Naive thymus-derived CD4-positive, alpha-beta T cell (primary cell): ENCODE results near the gene DENND5A. TPM values are rescaled to one million over a fixed set of nuclear protein-coding genes. Genes with fewer than 3 reads are reported as not detected.

Source experiments
- ATAC-seq: fragments of 150-1000 bp; cut with Tn5 transposase; 2 replicates; pipeline ENCODE4 v1.10.0; 2021; ENCODE audit warnings: mild to moderate bottlenecking, moderate library complexity
- CTCF ChIA-PET: fragments of 350-600 bp; sonication (Branson Sonifier 250); formaldehyde crosslinking; loops from one replicate; lab custom pipeline; 2021; ENCODE audit warnings: antibody characterized with exemption; lab: Charles Lee
- POLR2A ChIA-PET: fragments of 350-600 bp; sonication (Branson Sonifier 250); formaldehyde crosslinking; loops from one replicate; lab custom pipeline; 2021; ENCODE audit warnings: antibody characterized with exemption, inconsistent platforms; lab: Charles Lee
- DNase-seq, 9 donors: peaks; one replicate each; pipeline versions ENCODE4 v3.0.0 to v3.0.0-alpha.2; 2020 to 2022; ENCODE audit warnings: mixed read lengths in 1 of 9
- H3K27ac ChIP-seq: one replicate; pipeline ENCODE4 v1.7.0; 2013; ENCODE audit warnings: mild to moderate bottlenecking, low read depth, low read length, moderate library complexity
- H3K27me3 ChIP-seq, 2 donors: one replicate each; pipeline ENCODE4 v1.7.0; 2013; ENCODE audit warnings: low read length in 2 of 2, mild to moderate bottlenecking in 2 of 2, moderate library complexity in 2 of 2; ENCODE audit not compliant: control insufficient read depth in 2 of 2, insufficient read depth in 2 of 2
- H3K36me3 ChIP-seq, 3 experiments: 1 replicate in 2 of 3; 2 replicates in 1 of 3; pipeline ENCODE4 v1.7.0; 2013; ENCODE audit warnings: low read length in 3 of 3, mild to moderate bottlenecking in 3 of 3, moderate library complexity in 1 of 3; ENCODE audit not compliant: insufficient read depth in 3 of 3, control insufficient read depth in 2 of 3
- H3K4me1 ChIP-seq, 2 donors: one replicate each; pipeline ENCODE4 v1.7.0; 2013; ENCODE audit warnings: low read length in 2 of 2, mild to moderate bottlenecking in 2 of 2, moderate library complexity in 1 of 2; ENCODE audit not compliant: control insufficient read depth in 2 of 2, insufficient read depth in 2 of 2
- H3K4me3 ChIP-seq: 2 replicates; pipeline ENCODE4 v1.7.0; 2013; ENCODE audit warnings: mild to moderate bottlenecking, low read length
- H3K9me3 ChIP-seq, 3 experiments: 1 replicate in 2 of 3; 2 replicates in 1 of 3; pipeline ENCODE4 v1.7.0; 2013; ENCODE audit warnings: low read length in 3 of 3; ENCODE audit not compliant: control insufficient read depth in 2 of 3
- H3K27ac Mint-ChIP-seq, 9 donors: one replicate each; pipeline ENCODE4 v1.8.0; 2020 to 2022; ENCODE audit warnings: mixed read lengths in 9 of 9, mild to moderate bottlenecking in 8 of 9, moderate library complexity in 5 of 9, inconsistent platforms in 2 of 9
- H3K27me3 Mint-ChIP-seq, 5 donors: one replicate each; pipeline ENCODE4 v1.8.0; 2021 to 2022; ENCODE audit warnings: mixed read lengths in 5 of 5, mild to moderate bottlenecking in 1 of 5
- H3K36me3 Mint-ChIP-seq, 5 donors: one replicate each; pipeline ENCODE4 v1.8.0; 2020 to 2022; ENCODE audit warnings: mixed read lengths in 5 of 5, mild to moderate bottlenecking in 3 of 5, inconsistent platforms in 1 of 5
- H3K4me1 Mint-ChIP-seq, 7 donors: one replicate each; pipeline ENCODE4 v1.8.0; 2020 to 2022; ENCODE audit warnings: mixed read lengths in 7 of 7, mild to moderate bottlenecking in 3 of 7, inconsistent platforms in 1 of 7
- H3K4me3 Mint-ChIP-seq, 10 donors: one replicate each; pipeline ENCODE4 v1.8.0; 2020 to 2022; ENCODE audit warnings: mild to moderate bottlenecking in 10 of 10, mixed read lengths in 10 of 10, moderate library complexity in 6 of 10, inconsistent platforms in 2 of 10
- H3K9me3 Mint-ChIP-seq, 11 donors: one replicate each; pipeline ENCODE4 v1.8.0; 2020 to 2022; ENCODE audit warnings: mixed read lengths in 11 of 11, mild to moderate bottlenecking in 4 of 11, inconsistent platforms in 1 of 11, moderate library complexity in 1 of 11
- intact Hi-C, 2 donors: fragments of 100-400 bp; cut with micrococcal nuclease; formaldehyde crosslinking; loops; one replicate each; pipeline ENCODE4 v1.15.1; 2023
- polyA plus RNA-seq, 2 donors: library from polyadenylated mRNA; unstranded; fragments of 300-500 nt; fragmentation: Illumina TruSeq; gene quantifications; one replicate each; pipeline ENCODE4 v1.2.3, GENCODE V29; 2021
- total RNA-seq, 6 experiments: library from RNA in 5 of 6; stranded (reverse) in 5 of 6; gene quantifications; 1 replicate in 5 of 6; 2 replicates in 1 of 6; pipeline ENCODE4 v1.2.3 and lab custom pipeline; 2021 to 2026

Gene DENND5A
- total RNA-seq (100 to 1,000 TPM in 4 of 5 experiments, 10 to 100 TPM in 1; 65.0 to 178 (median 108) TPM), polyA plus RNA-seq (10 to 100 TPM; 33.9 to 60.3 TPM), total RNA-seq (lab: John Stamatoyannopoulos, UW) (252 reads per million, percentile 95 among the genes with 10 or more reads in this experiment)

- ATAC-seq (peak; percentile 74), DNase-seq (peak; percentile 12 to 65 (median 34))
- Histone ChIP-seq H3K9me3 (no peaks in the 10 kb centered on the region), H3K4me3 (peak within 1 kb of the TSS; percentile 72), H3K36me3 (peaks cover 0 to 5% (median 0%) of the 10 kb centered on the region in 3 experiments), H3K27me3 (no peaks in the 10 kb centered on the region), H3K27ac (peak within 1 kb of the TSS; percentile 72), H3K4me1 (peaks cover 11 to 22% of the 10 kb centered on the region in 2 donors)
- intact Hi-C loops: loop anchor here in 1 of 2 donors (2.0 kb wide), 1 partner anchor 57 kb away; no protein-coding TSS in a partner anchor
- CTCF ChIA-PET: interaction anchor here (0.7 to 1.8 kb wide), 4 partner anchors 11 to 15 kb away, joined by 3 to 5 read pairs (median 4); no protein-coding TSS in a partner anchor
- Mint-ChIP-seq H3K4me3 (peak within 1 kb of the TSS; percentile 87 to 100 (median 97)), H3K4me1 (peaks cover 25 to 43% (median 39%) of the 10 kb centered on the region in 7 donors), H3K36me3 (peaks cover 0 to 6% (median 0%) of the 10 kb centered on the region in 5 donors), H3K27ac (peak within 1 kb of the TSS; percentile 89 to 99 (median 95)), H3K27me3 (peaks cover 0 to 46% (median 0%) of the 10 kb centered on the region in 5 donors), H3K9me3 (no peaks in the 10 kb centered on the region)
- POLR2A ChIA-PET: interaction anchor here (0.9 to 2.8 kb wide), 7 partner anchors 8 to 196 kb away, joined by 3 to 15 read pairs (median 4); partner anchors contain the start of genes TMEM41B and ZNF143
These were observed at the start of gene DENND5A for GRCh38 chr11:9265211-9266131. Gene DENND5A, minus strand, starts transcription at chr11:9265350. Its CDS starts 281 bp downstream, at chr11:9265069.

GRCh38 chr11:9314291-9315077 lies 49.3 kb upstream of the DENND5A start, which contains the start of gene TMEM41B:
Gene TMEM41B, minus strand, starts transcription at chr11:9314593. Its CDS starts 152 bp downstream, at chr11:9314441.
- no peaks in the 10 kb centered on the region for H3K27me3 ChIP-seq
- peak within 1 kb of the TSS; percentile 88 for H3K27ac ChIP-seq
- intact Hi-C loops: loop anchor here (1.0 to 10.0 kb wide), 14 partner anchors 18 to 1226 kb away; partner anchors contain the start of genes IPO7 (in 2 of the 2), RPL27A (in 2 of the 2), TMEM9B (in 2 of the 2) and TRIM66 (in 2 of the 2)
- ChIA-PET POLR2A (interaction anchor here (0.8 to 4.7 kb wide), 23 partner anchors 11 to 632 kb away, joined by 3 to 38 read pairs (median 5); partner anchors contain the start of genes DENND5A, IPO7, RPL27A and TRIM66), CTCF (interaction anchor here (0.6 to 0.9 kb wide), 2 partner anchors 22 to 190 kb away, joined by 3 read pairs; no protein-coding TSS in a partner anchor)
- Mint-ChIP-seq H3K27ac (peak within 1 kb of the TSS; percentile 96 to 99 (median 98)), H3K4me1 (peaks cover 19 to 49% (median 43%) of the 10 kb centered on the region in 7 donors), H3K36me3 (peaks cover 4 to 22% (median 4%) of the 10 kb centered on the region in 5 donors), H3K4me3 (peak within 1 kb of the TSS; percentile 97 to 100 (median 99)), H3K27me3 (peaks cover 6 to 29% (median 11%) of the 10 kb centered on the region in 5 donors), H3K9me3 (no peaks in the 10 kb centered on the region)
- ATAC-seq (peak; percentile 98), DNase-seq (peak; percentile 98 to 100 (median 98))
- peaks cover 16 to 23% of the 10 kb centered on the region in 2 donors for H3K4me1 ChIP-seq
- H3K9me3 ChIP-seq: no peaks in the 10 kb centered on the region
- H3K4me3 ChIP-seq: peak within 1 kb of the TSS; percentile 90
- H3K36me3 ChIP-seq: peaks cover 0 to 5% (median 0%) of the 10 kb centered on the region in 3 experiments

DNA sequence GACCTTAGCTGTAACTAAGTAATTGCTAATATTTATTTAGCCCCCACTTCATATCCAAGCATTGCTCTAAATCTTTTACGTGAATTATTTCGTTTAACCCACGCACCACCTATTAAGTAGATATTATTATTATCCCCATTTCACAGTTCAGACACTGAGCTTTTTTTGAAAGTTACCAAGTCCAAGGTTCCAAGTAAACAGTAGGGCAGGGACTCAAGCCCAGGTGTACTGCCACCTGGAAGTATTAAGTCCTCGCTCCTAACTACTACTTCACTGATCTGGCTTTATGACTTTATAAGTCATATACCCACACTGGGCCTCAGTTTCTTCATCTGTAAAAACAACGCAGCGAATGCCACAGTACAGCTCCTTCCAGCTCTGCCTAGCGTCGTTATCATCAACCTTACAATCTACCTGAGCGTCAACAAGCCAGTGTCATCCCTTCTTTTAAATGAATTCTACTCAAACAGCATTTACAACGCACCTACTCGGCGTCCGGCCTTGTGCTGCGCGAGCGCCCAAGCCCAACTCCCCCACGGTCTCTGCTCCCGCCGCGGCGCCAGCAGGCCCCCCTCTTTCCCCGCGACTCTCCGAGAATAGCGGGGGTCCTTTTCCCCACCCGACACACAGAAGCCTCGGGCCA lies 48.6 kb upstream of the DENND5A start:
- ATAC-seq: peak; percentile 6
- peaks cover 3 to 22% (median 10%) of the 10 kb centered on the region in 5 donors for H3K27me3 Mint-ChIP-seq

DNA sequence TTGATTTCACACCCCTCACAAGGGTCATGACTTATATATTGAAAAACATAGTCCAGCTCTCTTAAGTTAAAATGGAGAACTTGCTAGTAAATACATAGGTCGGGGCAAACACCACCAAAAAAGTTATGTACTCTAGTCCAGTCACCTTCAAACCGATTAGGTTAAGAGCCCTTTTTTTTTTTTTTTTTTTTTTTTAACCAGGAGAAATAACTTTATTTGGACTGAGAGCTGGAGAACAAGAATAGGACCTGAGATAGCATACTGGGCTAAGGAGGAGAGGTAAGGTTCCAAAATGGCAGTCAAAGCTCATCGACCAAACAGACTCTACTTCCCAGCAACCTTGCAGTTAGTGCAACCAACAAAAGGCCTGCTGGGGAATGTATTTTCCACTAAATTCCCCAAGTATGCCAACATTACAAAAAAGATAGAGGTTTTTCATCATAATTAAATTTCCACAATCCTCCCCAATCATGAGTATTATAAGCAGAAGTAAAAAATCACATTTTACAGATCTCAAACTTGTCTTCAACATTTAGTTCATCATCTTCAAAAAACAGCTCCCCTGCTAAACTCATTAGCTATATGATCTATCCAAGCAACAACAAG lies 45.4 kb upstream of the DENND5A start:
- Mint-ChIP-seq H3K27ac (peak overlapping the region in 6 of 9 donors; percentile 4 to 88 (median 40)), H3K4me3 (peak overlapping the region in 7 of 10 donors; percentile 0 to 100 (median 34)), H3K9me3 (peaks cover 0 to 4% (median 0%) of the 10 kb centered on the region in 11 donors), H3K4me1 (peaks cover 34 to 68% (median 59%) of the 10 kb centered on the region in 7 donors), H3K36me3 (peaks cover 9 to 30% (median 10%) of the 10 kb centered on the region in 5 donors), H3K27me3 (no peaks in the 10 kb centered on the region)
- H3K36me3 ChIP-seq: peaks cover 0 to 5% (median 0%) of the 10 kb centered on the region in 3 experiments
- peaks cover 16 to 23% of the 10 kb centered on the region in 2 donors for H3K4me1 ChIP-seq
- H3K4me3 ChIP-seq: no peak overlapping the region
- CTCF ChIA-PET: no interaction called here
- H3K27ac ChIP-seq: no peak overlapping the region
- DNase-seq: no peak
- POLR2A ChIA-PET: interaction anchor here (0.7 to 1.4 kb wide), 5 partner anchors 9 to 39 kb away, joined by 3 to 4 read pairs (median 4); no protein-coding TSS in a partner anchor
- no peaks in the 10 kb centered on the region for H3K27me3 ChIP-seq
- H3K9me3 ChIP-seq: no peaks in the 10 kb centered on the region
- intact Hi-C loops: loop anchor here in 1 of 2 donors (10.0 kb wide), 1 partner anchor 626 kb away; the partner anchor contains the start of genes RPL27A and TRIM66
- no peak for ATAC-seq

More for the DNA sequence above, 48.6 kb upstream of the DENND5A start:
- peaks cover 16 to 23% of the 10 kb centered on the region in 2 donors for H3K4me1 ChIP-seq
- no peaks in the 10 kb centered on the region for H3K27me3 ChIP-seq
- intact Hi-C loops: loop anchor here (1.0 to 10.0 kb wide), 14 partner anchors 17 to 1227 kb away; partner anchors contain the start of genes IPO7 (in 2 of the 2), RPL27A (in 2 of the 2), TMEM9B (in 2 of the 2) and TRIM66 (in 2 of the 2)
- POLR2A ChIA-PET: interaction anchor here (0.7 to 4.7 kb wide), 18 partner anchors 12 to 632 kb away, joined by 3 to 38 read pairs (median 4); partner anchors contain the start of genes DENND5A, IPO7, RPL27A and TRIM66
- Mint-ChIP-seq H3K4me1 (peaks cover 19 to 54% (median 46%) of the 10 kb centered on the region in 7 donors), H3K4me3 (peak overlapping the region; percentile 97 to 100 (median 99)), H3K27ac (peak overlapping the region; percentile 96 to 99 (median 98)), H3K9me3 (no peaks in the 10 kb centered on the region), H3K36me3 (peaks cover 4 to 22% (median 4%) of the 10 kb centered on the region in 5 donors)
- H3K9me3 ChIP-seq: no peaks in the 10 kb centered on the region
- H3K36me3 ChIP-seq: peaks cover 0 to 5% (median 0%) of the 10 kb centered on the region in 3 experiments
- H3K4me3 ChIP-seq: peak overlapping the region; percentile 90
- CTCF ChIA-PET: interaction anchor here (0.7 to 1.4 kb wide), 3 partner anchors 21 to 71 kb away, joined by 3 to 5 read pairs (median 4); partner anchors contain the start of gene IPO7
- H3K27ac ChIP-seq: peak overlapping the region; percentile 88
- peak in 1 of 9 donors; percentile 35 for DNase-seq

- CTCF ChIA-PET: no interaction called here
- peak overlapping the region in 1 of 9 donors; percentile 10 for H3K27ac Mint-ChIP-seq
- H3K27me3 ChIP-seq: no peaks in the 10 kb centered on the region
- peaks cover 9 to 33% (median 22%) of the 10 kb centered on the region in 7 donors for H3K4me1 Mint-ChIP-seq
- no peak for DNase-seq
- no peak overlapping the region for H3K4me3 Mint-ChIP-seq
- no peak for ATAC-seq
- H3K27ac ChIP-seq: no peak overlapping the region
- intact Hi-C loops: no loop called here
- H3K4me1 ChIP-seq: no peaks in the 10 kb centered on the region
- H3K27me3 Mint-ChIP-seq: no peaks in the 10 kb centered on the region
- peaks cover 0 to 4% (median 0%) of the 10 kb centered on the region in 11 donors for H3K9me3 Mint-ChIP-seq
- H3K4me3 ChIP-seq: no peak overlapping the region
- H3K36me3 Mint-ChIP-seq: peaks cover 5 to 15% (median 6%) of the 10 kb centered on the region in 5 donors
- peaks cover 0 to 6% (median 0%) of the 10 kb centered on the region in 3 experiments for H3K36me3 ChIP-seq
- POLR2A ChIA-PET: interaction anchor here (0.6 to 0.7 kb wide), 2 partner anchors 33 to 54 kb away, joined by 3 to 4 read pairs; no protein-coding TSS in a partner anchor
- no peaks in the 10 kb centered on the region for H3K9me3 ChIP-seq
These were observed 39.0 kb upstream of the DENND5A start for GRCh38 chr11:9304178-9304577.
